HG03108 (cell line): ENCODE data around the gene FCHSD2.
"Not testable (repeated sequence)": the region's sequence is repeated elsewhere in the genome, so short reads cannot be mapped to it uniquely, and the experiment has no call there.

Experiments used
- ATAC-seq: cut with Tn5 transposase; IDR thresholded peaks from one replicate; pipeline ENCODE4 v1.9.1; 2021; ENCODE audit warnings: moderate library complexity; ENCODE audit not compliant: unreplicated experiment

The FCHSD2 gene

DNA sequence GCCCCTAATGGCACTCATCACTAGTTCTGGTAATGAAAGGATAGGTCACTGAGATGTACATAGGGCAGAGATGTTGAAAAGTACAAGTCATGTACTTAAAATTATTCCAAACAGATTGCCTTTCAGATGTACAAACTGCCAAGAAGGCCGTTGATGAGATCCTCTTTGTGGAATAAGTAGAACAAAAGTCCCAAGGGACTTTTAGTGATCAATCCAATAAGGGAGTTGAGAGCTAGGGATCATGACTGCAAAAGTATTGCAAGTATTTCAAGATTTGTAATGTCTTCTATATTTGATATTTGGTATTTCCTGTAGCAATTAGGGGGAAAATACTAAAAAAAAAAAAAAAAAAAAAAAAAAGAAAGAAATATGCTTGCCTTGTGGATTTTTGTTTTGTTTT is 245.7 kb downstream of the FCHSD2 start:
- no peak for ATAC-seq

DNA sequence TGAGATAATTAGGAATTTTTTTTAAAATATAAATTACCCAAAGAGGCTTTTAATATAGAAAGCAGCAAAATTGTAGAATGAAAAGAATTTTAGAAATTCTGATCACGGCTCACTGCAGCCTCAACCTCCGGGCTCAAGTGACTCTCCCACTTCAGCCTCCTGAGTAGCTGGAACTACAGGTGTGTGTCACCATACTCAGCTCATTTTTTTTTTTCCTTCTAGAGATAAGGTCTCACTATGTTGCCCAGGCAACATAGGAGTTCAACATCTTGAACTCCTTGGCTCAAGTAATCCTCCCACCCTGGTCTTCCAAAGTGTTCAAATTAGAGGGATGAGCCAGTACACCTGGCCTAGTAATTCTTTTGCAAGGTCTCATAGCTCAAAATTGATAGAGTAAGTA is 251.2 kb downstream of the FCHSD2 start:
- no peak for ATAC-seq

DNA sequence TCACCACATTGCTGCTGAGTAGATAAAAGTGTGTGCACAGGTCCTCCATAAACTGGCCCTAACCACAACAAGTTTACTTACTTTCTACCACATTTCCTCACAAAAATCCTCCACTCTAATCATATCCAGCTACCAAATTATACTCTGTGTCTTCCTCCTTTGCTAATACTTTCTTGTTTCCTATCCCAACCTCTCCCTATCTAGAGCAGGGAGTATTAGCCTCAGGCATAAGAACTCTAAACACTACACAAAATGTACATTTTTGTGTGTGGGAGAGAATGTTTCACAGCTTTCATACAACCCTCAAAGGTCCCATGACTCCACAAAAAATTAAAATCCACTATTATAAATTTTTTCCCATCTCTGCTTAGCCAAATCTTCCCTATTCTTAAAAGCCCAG is 255.5 kb downstream of the FCHSD2 start:
- no peak for ATAC-seq

DNA sequence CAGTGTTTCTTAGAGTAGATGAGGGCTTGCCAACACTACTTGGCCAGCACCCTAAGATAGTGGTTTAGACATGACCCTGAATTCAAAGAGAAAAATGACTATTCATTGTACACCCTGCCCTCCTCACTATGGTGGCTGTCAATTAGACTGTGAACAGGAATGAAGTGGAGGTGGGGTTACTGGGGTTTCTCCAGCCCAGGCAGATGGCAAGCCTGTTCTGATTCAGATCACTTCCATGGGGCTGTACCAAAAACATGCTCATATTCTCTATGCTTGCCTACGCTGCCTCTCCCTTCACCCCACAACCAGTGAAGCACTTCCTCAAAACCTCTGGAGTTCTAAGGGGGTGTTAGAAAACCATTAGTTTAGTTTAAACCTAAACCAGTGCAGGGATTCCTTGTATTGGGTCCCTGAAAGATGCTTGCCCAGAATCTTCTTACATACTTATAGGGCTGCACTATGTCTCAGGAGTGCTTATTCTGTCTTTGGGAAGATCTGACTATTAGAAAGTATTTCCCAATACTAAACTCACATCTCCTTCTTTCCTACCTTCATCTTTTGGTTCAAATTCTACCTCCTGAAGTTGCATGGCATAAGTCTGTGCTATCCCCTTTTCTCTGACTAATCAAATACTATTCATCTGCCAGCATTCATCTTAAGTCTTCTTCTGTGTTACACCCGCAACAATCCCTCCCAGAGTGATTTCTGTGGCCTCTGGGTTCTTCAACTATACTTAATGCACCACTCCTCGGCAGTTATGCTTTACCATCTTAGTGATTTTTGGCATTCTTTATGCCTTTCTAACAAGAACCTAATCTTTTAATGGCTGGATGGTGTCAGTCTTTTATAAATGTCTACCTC is 256.1 kb downstream of the FCHSD2 start:
- no peak for ATAC-seq

DNA sequence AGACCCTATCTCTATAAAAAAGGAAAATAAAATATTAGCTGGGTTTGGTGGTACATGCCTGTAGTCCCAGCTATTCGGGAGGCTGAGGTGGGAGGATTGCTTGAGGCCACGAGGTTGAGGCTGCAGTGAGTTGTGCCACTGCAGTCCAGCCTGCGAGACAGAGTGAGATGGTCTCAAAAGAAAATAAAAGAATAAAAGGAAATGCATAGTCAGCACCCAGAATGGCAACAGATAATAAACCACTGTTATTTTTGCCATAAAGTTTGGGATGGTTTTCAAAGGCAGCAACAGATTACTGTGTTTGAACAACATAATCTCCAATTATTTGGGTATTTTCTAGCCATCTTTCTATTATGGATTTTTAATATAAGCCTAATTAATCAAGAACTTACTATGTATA is 266.0 kb downstream of the FCHSD2 start:
- no peak for ATAC-seq

DNA sequence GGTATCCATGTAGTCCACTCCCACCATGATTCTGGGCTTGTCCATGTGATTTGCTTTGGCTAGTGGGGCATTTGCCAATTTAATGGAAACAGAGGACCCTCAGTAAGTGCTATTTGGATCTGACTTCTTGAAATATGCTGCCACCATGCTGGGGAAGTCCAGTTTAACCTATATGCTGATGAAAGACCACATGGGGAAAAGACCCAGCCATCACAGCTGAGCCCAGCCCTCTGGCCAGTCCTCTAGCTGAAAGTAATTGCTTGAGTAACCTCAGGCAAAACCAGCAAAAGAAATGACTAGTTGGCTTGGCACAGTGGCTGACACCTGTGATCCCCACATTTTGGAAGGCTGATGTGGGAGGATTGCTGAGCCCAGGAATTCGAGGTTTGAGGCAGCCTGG is 266.4 kb downstream of the FCHSD2 start:
- no peak for ATAC-seq

DNA sequence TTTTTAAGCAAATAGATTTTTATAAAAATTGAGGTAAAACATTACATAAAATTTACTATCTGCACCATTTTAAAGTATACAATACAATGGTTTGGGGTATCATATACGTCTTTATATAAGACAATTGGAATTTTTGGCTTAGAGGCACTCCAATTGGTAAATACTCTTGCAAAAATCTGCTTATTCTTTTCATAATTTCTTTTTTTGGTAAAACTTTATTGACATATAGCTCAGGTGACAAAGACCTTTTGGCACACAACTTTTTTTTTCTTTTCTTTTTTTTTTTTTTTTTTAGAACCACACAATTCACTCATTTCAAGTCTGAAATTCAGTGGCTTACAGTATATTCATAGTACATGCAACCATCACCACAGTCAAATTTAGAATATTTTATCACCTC is 270.1 kb downstream of the FCHSD2 start:
- ATAC-seq = no peak

DNA sequence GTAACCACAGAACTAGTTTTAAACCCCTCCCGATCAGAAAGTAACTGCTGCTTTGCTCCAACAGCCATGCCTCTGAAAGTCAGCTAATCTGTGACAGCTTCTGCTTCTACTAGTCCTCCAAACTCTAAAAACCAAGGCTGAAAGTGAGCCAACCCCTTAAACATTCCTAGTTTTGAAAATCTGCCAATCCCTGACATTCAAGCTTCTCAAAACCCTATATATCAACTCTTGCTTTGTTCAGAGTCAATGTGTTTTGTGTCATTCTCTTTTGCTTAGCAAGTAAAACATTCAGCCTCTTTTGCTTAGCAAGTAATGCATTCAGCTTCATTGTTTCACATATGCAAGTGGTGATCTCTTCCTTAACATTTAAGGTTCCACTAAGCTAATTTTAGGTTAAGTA is 271.0 kb downstream of the FCHSD2 start:
- no peak for ATAC-seq

DNA sequence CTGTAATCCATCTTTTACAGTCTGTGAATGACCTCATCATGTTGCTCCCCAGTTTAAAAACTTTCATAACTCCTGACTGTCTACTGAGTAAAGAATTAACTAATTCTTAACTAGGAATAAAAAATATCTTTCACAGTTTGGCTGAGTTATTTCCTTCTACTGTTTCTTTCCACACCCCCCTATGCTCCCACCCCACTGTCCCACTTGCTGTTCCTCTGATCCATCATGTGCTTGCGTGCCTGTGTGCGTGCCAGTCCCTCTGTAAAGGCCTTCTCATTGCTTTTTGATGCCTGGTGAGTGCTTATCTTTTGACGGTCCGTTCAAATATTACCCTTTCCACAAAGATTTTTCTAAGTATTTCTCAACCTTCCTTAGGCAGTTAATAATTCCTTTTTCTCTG is 272.3 kb downstream of the FCHSD2 start:
- no peak for ATAC-seq

DNA sequence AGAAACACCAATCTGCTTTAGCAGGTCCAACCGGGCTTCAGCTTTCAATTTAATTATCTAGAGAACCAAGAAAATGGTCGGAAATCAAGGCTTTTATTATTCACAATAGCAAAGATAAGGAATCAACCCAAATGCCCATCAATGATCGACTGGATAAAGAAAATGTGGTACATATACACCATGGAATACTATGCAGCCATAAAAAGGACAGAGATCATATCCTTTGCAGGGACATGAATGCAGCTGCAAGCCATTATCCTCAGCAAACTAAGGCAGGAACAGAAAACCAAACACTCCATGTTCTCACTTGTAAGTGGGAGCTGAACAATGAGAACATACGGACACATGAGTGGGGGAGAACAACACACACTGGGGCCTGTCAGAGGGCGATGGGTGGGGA is 274.1 kb downstream of the FCHSD2 start:
- ATAC-seq = no peak

DNA sequence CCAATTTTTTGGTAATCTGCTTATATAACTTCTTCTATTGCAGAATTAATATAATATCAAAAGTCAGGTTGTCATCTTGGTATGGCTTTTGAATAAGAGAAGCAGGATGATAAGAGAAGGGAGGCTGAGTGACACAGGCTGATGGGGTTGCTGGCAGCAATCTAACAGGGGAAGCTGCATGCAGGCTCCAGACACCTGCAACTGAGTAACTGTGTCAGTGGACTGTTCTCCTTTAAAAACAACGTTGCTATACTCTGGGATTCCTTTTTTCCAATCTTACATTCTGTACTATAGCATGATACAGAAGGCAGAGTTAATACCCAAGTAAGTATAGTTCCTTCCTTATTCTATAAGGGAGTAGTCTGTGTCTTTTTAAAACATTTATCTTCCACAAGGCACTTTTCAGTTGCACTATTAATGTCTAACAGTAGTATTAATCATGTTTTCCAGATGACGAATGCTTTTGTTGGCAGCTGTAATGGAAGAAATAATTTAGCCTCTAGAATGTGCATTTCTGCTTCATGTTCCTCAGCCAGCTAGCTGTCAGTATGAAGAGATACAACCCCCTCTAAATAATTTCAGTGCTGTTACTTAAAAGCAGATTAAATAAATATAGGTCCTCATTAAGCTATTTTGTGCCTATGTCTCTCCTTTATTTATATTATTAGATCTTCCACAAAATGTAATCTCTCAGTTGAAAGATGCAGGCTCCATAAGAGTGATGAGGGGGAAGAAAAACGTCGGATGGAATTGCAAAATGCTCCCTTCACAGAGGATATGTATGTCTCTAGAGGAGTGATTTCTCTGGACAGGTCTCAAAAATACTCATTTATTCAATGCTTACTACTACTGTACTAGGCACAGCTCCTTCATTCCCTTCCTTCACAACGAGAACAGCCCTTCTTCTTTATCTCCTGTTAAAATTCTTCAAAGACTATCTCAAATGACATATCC is 277.1 kb downstream of the FCHSD2 start:
- ATAC-seq = no peak

DNA sequence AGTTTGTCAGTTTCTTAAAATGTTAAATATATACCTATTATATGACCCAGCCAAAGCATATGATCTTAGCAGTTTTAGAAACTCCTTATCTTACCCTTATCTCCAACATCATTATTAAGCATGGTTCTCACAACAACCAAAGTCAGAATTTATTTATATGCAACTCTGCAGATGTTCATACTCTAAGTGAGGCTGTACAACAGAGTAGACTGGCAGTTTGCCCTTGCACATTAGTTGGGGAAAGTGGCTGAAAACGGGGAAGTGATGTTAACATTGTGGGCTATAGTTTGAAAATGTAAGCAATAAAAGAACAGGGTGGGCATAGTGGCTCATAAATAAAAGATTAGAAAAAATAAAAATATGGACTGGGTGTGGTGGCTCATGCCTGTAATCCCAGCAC is 278.2 kb downstream of the FCHSD2 start:
- ATAC-seq = no peak

DNA sequence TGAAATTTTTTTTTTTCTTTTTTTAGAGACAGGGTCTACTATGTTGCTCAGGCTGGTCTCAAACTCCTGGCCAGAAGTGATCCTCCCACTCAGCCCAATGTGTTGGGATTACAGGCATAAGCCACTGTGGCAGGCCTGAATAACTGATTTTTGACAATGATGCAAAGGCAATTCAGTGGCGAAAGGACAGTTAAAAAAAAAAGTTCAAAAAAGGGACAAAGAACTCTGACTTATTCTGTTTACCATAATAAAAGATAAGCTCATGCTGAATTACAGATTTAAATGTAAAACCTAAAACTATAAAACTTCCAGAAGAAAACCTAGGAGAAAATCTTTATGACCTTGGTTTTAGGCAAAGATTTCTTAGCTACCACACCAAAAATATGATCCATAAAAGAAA is 279.0 kb downstream of the FCHSD2 start:
- ATAC-seq = no peak

DNA sequence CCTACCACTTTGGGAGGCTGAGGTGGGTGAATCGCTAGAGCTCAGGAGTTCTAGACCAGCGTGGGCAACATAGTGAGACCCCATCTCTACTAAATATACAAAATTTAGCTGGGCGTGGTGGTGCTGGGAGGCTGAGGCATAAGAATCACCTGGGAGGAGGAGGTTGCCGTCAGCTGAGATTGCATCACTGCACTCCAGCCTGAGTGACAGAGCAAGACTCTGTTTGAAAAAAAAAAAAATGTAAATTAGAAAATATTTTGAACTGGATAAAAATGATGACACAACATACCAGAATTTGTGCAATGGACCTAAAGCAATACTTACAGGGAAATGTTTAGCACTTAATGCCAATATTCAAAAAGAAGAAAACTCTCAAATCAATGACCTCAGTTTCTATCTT is 281.5 kb downstream of the FCHSD2 start:
- ATAC-seq = no peak

DNA sequence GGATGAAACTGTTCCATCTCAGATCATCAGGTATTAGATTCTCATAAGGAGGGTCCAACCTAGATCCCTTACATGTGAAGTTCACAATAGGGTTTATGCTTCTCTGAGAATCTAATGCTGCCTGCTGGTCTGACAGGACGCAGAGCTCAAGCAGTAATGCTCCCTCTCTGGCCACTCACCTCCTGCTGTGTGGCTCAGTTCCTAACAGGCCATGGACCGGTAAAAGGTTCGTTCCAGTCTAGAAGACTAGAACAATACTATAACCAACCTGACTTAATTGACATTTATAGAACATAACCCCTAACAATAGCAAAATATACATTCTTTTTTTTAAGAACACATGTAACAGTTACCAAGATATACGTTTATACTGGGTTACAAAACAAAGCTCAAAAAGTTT is 282.1 kb downstream of the FCHSD2 start:
- ATAC-seq = no peak

DNA sequence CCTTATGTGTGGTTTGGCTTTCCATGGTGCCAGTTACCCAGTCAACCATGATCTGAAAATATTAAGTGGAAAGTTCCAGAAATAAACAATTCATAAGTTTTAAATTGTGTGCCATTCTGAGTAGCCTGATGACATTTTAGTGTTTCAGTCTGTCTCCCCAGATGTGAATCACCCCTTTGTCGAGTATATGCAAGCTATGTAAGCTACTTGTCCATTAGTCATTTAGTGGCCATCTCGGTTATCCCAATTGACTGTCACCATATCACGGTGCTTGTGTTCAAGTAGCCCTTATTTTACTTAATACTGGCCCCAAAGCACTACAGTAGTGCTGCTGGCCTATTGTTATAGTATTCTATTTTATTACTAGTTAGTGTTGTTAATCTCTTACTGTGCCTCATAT is 283.0 kb downstream of the FCHSD2 start:
- no peak for ATAC-seq

DNA sequence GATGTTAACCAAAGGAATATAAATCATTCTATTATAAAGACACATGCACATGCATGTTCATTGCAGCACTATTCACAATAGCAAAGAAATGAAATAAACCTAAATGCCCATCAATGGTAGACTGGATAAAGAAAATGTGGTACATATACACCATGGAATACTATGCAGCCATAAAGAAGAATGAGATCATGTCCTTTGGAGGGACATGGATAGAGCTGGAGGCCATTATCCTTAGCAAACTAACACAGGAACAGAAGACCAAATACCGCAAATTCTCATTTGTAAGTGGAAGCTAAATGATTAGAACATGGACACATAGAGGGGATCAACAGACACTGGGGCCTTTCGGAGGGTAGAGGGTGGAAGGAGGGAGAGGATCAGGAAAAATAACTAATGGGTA is 283.9 kb downstream of the FCHSD2 start:
- not testable (repeated sequence) for ATAC-seq

DNA sequence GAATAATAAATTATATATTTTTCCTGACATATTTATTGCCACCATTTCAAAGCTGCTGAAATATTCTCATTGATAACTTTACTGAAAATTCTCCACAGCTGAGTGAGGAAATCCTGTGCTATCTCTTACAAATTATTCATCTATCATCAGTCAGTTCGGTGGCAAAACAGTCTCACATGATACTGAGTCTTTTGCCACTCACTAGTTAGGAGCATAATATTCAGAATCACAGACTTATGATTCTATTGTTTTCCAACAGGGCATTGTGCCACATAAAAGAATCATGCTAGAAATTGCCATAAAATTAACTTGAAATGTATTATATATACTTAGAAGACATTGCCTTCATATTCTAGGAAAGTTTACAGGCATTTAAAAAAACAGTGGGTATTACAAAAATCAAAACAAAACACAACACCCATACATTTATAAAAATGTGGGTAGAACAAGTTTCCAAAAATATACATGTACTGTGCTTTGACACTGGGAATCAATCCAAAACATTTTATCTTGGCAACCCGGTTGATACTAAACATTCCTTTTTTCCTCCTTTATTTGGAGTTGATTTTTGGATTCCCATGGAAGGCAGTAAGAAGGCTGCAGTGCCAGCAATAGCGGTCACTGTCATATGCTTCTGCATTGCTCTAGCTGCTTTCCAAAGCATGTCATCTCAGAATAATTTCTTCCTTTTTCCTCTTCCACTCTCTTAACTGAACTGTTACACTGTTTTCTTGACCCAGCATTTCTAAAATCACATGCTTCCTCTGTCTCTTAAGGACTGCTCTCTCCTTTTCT is 285.4 kb downstream of the FCHSD2 start:
- no peak for ATAC-seq

DNA sequence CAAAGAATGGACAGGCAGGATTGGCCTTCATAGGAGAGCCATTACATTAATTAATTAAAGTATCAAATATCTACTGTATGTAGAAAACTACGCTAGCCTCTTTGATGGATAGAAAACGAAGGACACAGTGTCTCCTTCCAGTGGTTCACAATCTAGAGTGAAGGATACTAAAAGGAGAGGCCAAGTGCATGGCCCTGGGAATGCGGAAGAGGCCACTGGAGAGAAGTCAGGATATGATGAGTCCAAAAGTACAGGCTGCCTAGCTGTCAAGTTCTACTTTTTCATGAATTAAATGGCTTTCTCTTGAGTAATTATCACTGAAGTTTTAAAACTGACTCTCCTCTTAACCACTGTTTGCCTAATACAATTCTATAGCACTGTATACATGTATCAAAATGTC is 286.1 kb downstream of the FCHSD2 start:
- ATAC-seq = no peak

DNA sequence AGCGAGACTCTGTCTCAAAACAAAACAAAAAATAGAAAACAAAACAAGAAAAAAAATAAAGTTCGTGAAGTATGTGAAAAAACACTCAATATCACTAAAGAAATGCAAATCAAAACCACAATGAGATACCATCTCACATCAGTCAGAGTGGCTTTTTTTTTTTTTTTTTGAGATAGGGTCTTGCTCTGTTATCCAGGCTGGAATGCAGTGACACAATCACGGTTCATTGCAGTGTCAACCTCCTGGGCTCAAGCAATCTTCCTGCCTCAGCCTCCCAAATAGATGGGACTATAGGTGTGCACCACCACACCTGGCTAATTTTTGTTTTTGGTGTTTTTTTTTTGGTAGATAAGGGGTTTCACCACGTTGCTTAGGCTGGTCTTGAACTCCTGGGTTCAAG is 290.4 kb downstream of the FCHSD2 start:
- ATAC-seq = no peak

DNA sequence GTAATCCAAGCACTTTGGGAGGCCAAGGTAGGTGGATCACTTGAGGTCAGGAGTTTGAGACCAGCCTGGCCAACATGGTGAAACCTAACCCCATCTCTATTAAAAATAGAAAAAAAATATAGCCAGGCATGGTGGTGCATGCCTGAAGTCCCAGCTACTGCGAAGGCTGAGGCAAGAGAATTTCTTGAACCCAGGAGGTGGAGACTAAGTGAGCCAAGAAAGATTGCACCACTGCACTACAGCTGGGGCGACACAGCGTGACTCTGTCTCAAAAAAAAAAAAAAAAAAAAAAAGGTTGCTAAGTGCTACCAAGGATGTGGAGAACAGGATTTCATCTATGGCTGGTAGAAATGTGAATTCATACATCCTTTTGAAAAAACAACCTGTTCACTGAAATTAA is 291.3 kb downstream of the FCHSD2 start:
- ATAC-seq = no peak
